ENCODE measurements around the gene LYSET.
"Not testable (repeated sequence)": the region's sequence is repeated elsewhere in the genome, so short reads cannot be mapped to it uniquely, and the experiment has no call there.

Gene LYSET

GRCh38 chr14:93169619-93170018 lies 15.5 kb upstream of the LYSET start:
- not testable (repeated sequence) for DNase-seq

GRCh38 chr14:93170141-93170540 lies 15.0 kb upstream of the LYSET start:
- not testable (repeated sequence) for DNase-seq

GRCh38 chr14:93171376-93171775 lies 13.7 kb upstream of the LYSET start:
- no peak for DNase-seq

- no peak for DNase-seq
Observed at GRCh38 chr14:93173943-93174395, 11.1 kb upstream of the LYSET start.

GRCh38 chr14:93174731-93175130 lies 10.4 kb upstream of the LYSET start:
- DNase-seq: not testable (repeated sequence)

GRCh38 chr14:93175492-93175891 lies 9.6 kb upstream of the LYSET start:
- no peak for DNase-seq

GRCh38 chr14:93183596-93184317 lies 1.4 kb upstream of the LYSET start:
- no peak for DNase-seq

- no peak for DNase-seq
Observed at GRCh38 chr14:93185349-93185720, 218 bp downstream of the LYSET start.

GRCh38 chr14:93186466-93186865 lies 1.3 kb downstream of the LYSET start:
- DNase-seq: no peak

GRCh38 chr14:93186956-93187355 lies 1.8 kb downstream of the LYSET start:
- DNase-seq: no peak

- DNase-seq: no peak
Observed at GRCh38 chr14:93195316-93195999, 10.3 kb downstream of the LYSET start.

- no peak for DNase-seq
Observed at GRCh38 chr14:93199031-93199430, 13.9 kb downstream of the LYSET start.

GRCh38 chr14:93200553-93200952 lies 15.4 kb downstream of the LYSET start:
- DNase-seq: no peak

GRCh38 chr14:93201155-93201704 lies 16.1 kb downstream of the LYSET start:
- DNase-seq: no peak

GRCh38 chr14:93206793-93207467 lies 21.8 kb downstream of the LYSET start, which contains the start of the genes GON7 and UBR7:
Gene GON7, minus strand, starts transcription at chr14:93207065. Its CDS starts 28 bp downstream, at chr14:93207037.
Gene UBR7, plus strand, starts transcription at chr14:93207256. Its CDS starts 36 bp downstream, at chr14:93207292.
- DNase-seq: peak; percentile 75

GRCh38 chr14:93207468-93208308 lies 22.6 kb downstream of the LYSET start:
- DNase-seq: peak; percentile 11

- no peak for DNase-seq
Observed at GRCh38 chr14:93212432-93212831, 27.3 kb downstream of the LYSET start.

GRCh38 chr14:93214598-93214997 lies 29.5 kb downstream of the LYSET start:
- DNase-seq: no peak

GRCh38 chr14:93219103-93219726 lies 34.1 kb downstream of the LYSET start:
- DNase-seq: peak; percentile 30

GRCh38 chr14:93220509-93220908 lies 35.4 kb downstream of the LYSET start:
- no peak for DNase-seq

- no peak for DNase-seq
Observed at GRCh38 chr14:93223565-93223964, 38.4 kb downstream of the LYSET start.

- DNase-seq: no peak
Observed at GRCh38 chr14:93228550-93228949, 43.4 kb downstream of the LYSET start.
